PFSK-1 (cell line): ENCODE data around the gene CDH24.

Experiments
- FOXP2 ChIP-seq: optimal IDR thresholded peaks from 2 replicates; pipeline ENCODE3; 2011; ENCODE audit warnings: borderline replicate concordance, control low read depth, inconsistent platforms; ENCODE audit not compliant: insufficient read depth; ENCODE audit errors: extremely low read length, extremely low read depth
- POLR2AphosphoS5 ChIP-seq: IDR thresholded peaks from 2 replicates; pipeline ENCODE4 v1.6.1; 2012; ENCODE audit warnings: low read depth, mild to moderate bottlenecking, control low read depth, low read length, moderate library complexity
- REST ChIP-seq, 2 experiments: IDR thresholded peaks; 2 replicates each; pipeline versions ENCODE4 v1.6.1 to v1.8.0; 2011 to 2012; ENCODE audit warnings: low read depth in 2 of 2, low read length in 2 of 2, control low read depth in 1 of 2, inconsistent platforms in 1 of 2, mild to moderate bottlenecking in 1 of 2, moderate library complexity in 1 of 2; ENCODE audit not compliant: insufficient read depth in 1 of 2
- SIN3A ChIP-seq: IDR thresholded peaks from 2 replicates; pipeline ENCODE4 v1.6.1; 2012; ENCODE audit warnings: mild to moderate bottlenecking, low read length, moderate library complexity, borderline replicate concordance; ENCODE audit not compliant: insufficient read depth
- TAF1 ChIP-seq: IDR thresholded peaks from 2 replicates; pipeline ENCODE4 v1.6.1; 2012; ENCODE audit warnings: low read length, control low read depth, borderline replicate concordance; ENCODE audit not compliant: insufficient read depth

Gene CDH24

GRCh38 chr14:23052671-23053070, 4.6 kb downstream of the CDH24 start:
- no peak for TF ChIP-seq FOXP2
- TF ChIP-seq SIN3A, result no peak
- no peak for TF ChIP-seq POLR2AphosphoS5
- TF ChIP-seq REST (IDR thresholded peaks at IDR 0.05; ENCODE audit: insufficient read depth in 1 of 2, low read depth in 2 of 2, low read length in 2 of 2), result no peak
- TF ChIP-seq TAF1, result no peak

- TF ChIP-seq TAF1 (no peak), POLR2AphosphoS5 (no peak), REST (IDR thresholded peaks at IDR 0.05; ENCODE audit: insufficient read depth in 1 of 2, low read depth in 2 of 2, low read length in 2 of 2) (no peak), FOXP2 (no peak), SIN3A (no peak)
Measured at GRCh38 chr14:23052182-23052623, 5.1 kb downstream of the CDH24 start.

DNA sequence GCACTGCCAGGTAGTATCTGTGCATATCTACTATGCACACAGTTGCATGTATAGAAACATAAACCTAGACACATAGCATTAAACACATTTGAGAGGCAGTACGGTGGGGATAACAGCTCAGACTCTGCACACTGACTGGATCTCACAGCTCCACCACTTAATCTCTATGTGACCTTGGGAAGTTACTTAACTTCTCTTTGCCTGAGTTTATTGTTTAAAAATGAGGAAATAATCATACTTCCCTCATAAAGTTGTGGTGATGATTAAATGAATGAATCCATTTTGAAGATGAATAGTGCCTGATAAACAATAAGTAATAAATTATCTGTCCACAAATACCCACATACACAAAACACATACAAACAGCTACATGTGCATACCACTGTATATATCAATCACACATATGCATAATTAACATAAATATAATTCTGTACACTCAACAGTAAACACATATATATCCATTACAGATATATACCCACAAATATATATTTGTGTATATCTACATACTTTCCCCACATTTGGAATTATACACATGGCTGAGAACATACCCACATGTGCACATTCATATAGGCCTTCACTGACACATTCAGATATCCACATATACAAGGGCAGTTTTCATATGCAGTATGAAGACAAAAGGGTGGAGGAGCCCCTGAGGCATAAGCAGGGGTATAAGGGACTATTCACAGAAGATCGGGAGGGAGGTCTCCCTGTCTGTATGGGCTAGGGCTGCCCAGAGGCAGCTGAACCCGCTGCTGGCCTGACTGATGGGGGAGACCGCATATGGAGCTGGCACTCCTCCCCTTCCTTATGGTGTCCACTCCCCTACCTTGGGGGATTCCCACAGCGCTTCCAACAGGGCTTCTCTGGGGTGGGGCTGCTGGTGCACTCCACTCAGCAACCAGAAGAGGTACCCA, 5.9 kb downstream of the CDH24 start:
- no peak for TF ChIP-seq TAF1
- no peak for TF ChIP-seq SIN3A
- no peak for TF ChIP-seq FOXP2
- TF ChIP-seq REST (IDR thresholded peaks at IDR 0.05; ENCODE audit: insufficient read depth in 1 of 2, low read depth in 2 of 2, low read length in 2 of 2), result no peak
- TF ChIP-seq POLR2AphosphoS5, result no peak

GRCh38 chr14:23049011-23049410, 8.3 kb downstream of the CDH24 start:
- TF ChIP-seq FOXP2, result no peak
- no peak for TF ChIP-seq POLR2AphosphoS5
- no peak for TF ChIP-seq REST (IDR thresholded peaks at IDR 0.05; ENCODE audit: insufficient read depth in 1 of 2, low read depth in 2 of 2, low read length in 2 of 2)
- TF ChIP-seq TAF1, result no peak
- TF ChIP-seq SIN3A, result no peak
